Naive thymus-derived CD8-positive, alpha-beta T cell (primary cell): Measurements from ENCODE around the gene SCAPER. TPM values are rescaled to one million over a fixed set of nuclear protein-coding genes. Genes with fewer than 3 reads are reported as not detected.
"Not testable (repeated sequence)": the region's sequence is repeated elsewhere in the genome, so short reads cannot be mapped to it uniquely, and the experiment has no call there.

Source experiments
- ATAC-seq, 2 donors: fragments of 150-1000 bp; cut with Tn5 transposase in 1 of 2; sonication (Bioruptor Pico), chemical (Tn5 transposase) in 1 of 2; 1 replicate in 1 of 2; 2 replicates in 1 of 2; pipeline ENCODE4 v1.10.0; 2021; ENCODE audit warnings: mild to moderate bottlenecking in 2 of 2, moderate library complexity in 2 of 2
- POLR2A ChIA-PET: fragments of 350-600 bp; sonication (Branson Sonifier 250); formaldehyde crosslinking; loops from one replicate; lab custom pipeline; 2021; ENCODE audit warnings: antibody characterized with exemption; lab: Charles Lee
- DNase-seq, 10 donors: peaks; one replicate each; pipeline versions ENCODE4 v3.0.0 to v3.0.0-alpha.2; 2020 to 2022
- H3K27ac Mint-ChIP-seq, 10 donors: one replicate each; pipeline ENCODE4 v1.8.0; 2020 to 2022; ENCODE audit warnings: mild to moderate bottlenecking in 10 of 10, mixed read lengths in 10 of 10, moderate library complexity in 4 of 10, inconsistent platforms in 1 of 10
- H3K27me3 Mint-ChIP-seq, 5 donors: one replicate each; pipeline ENCODE4 v1.8.0; 2021 to 2022; ENCODE audit warnings: mixed read lengths in 5 of 5
- H3K36me3 Mint-ChIP-seq, 3 donors: one replicate each; pipeline ENCODE4 v1.8.0; 2020 to 2022; ENCODE audit warnings: mixed read lengths in 3 of 3, mild to moderate bottlenecking in 2 of 3, inconsistent platforms in 1 of 3
- H3K4me1 Mint-ChIP-seq, 4 donors: one replicate each; pipeline ENCODE4 v1.8.0; 2021 to 2022; ENCODE audit warnings: mixed read lengths in 4 of 4
- H3K4me3 Mint-ChIP-seq, 10 donors: one replicate each; pipeline ENCODE4 v1.8.0; 2020 to 2022; ENCODE audit warnings: mild to moderate bottlenecking in 10 of 10, mixed read lengths in 10 of 10, moderate library complexity in 6 of 10, inconsistent platforms in 1 of 10
- H3K9me3 Mint-ChIP-seq, 9 donors: one replicate each; pipeline ENCODE4 v1.8.0; 2020 to 2022; ENCODE audit warnings: mixed read lengths in 9 of 9, mild to moderate bottlenecking in 3 of 9, inconsistent platforms in 1 of 9, moderate library complexity in 1 of 9
- polyA plus RNA-seq, 3 donors: library from polyadenylated mRNA; unstranded; fragments of 300-500 nt; fragmentation: Illumina TruSeq; gene quantifications; one replicate each; pipeline ENCODE4 v1.2.3, GENCODE V29; 2021
- total RNA-seq, 8 experiments: library from RNA in 2 of 8; stranded (reverse) in 2 of 8; gene quantifications; one replicate each; pipeline ENCODE4 v1.2.3 and lab custom pipeline; 2021 to 2026

Gene SCAPER
- total and polyA plus RNA-seq, 5 experiments from 2014 or later = 12.3 to 58.5 (median 17.7) TPM

GRCh38 chr15:76840830-76841460 is 64.2 kb downstream of the SCAPER start:
- Mint-ChIP-seq H3K4me1 (peaks cover 9 to 34% (median 22%) of the 10 kb centered on the region in 4 donors), H3K27ac (no peak overlapping the region), H3K4me3 (no peak overlapping the region), H3K9me3 (peaks cover 0 to 6% (median 2%) of the 10 kb centered on the region in 9 donors), H3K27me3 (no peaks in the 10 kb centered on the region), H3K36me3 (peaks cover 6 to 44% (median 30%) of the 10 kb centered on the region in 3 donors)
- peak in 1 of 10 donors; percentile 10 for DNase-seq
- POLR2A ChIA-PET = no interaction called here
- no peak for ATAC-seq

- DNase-seq = no peak
- Mint-ChIP-seq H3K36me3 (peaks cover 18 to 58% (median 39%) of the 10 kb centered on the region in 3 donors), H3K9me3 (peaks cover 0 to 18% (median 10%) of the 10 kb centered on the region in 9 donors), H3K27me3 (no peaks in the 10 kb centered on the region), H3K27ac (peak overlapping the region in 2 of 10 donors; percentile 33 to 40), H3K4me3 (no peak overlapping the region), H3K4me1 (peaks cover 15 to 32% (median 21%) of the 10 kb centered on the region in 4 donors)
- ATAC-seq = no peak
- POLR2A ChIA-PET = no interaction called here
These were observed 66.0 kb downstream of the SCAPER start for GRCh38 chr15:76839173-76839572.

GRCh38 chr15:76837474-76837873 is 67.7 kb downstream of the SCAPER start:
- Mint-ChIP-seq H3K36me3 (peaks cover 35 to 74% (median 56%) of the 10 kb centered on the region in 3 donors), H3K27ac (no peak overlapping the region), H3K27me3 (no peaks in the 10 kb centered on the region), H3K4me3 (no peak overlapping the region), H3K4me1 (peaks cover 13 to 27% (median 20%) of the 10 kb centered on the region in 4 donors), H3K9me3 (peaks cover 6 to 33% (median 17%) of the 10 kb centered on the region in 9 donors)
- POLR2A ChIA-PET = no interaction called here
- DNase-seq (no peak), ATAC-seq (no peak)

- Mint-ChIP-seq H3K4me3 (no peak overlapping the region), H3K27me3 (no peaks in the 10 kb centered on the region), H3K36me3 (peaks cover 25 to 37% (median 33%) of the 10 kb centered on the region in 3 donors), H3K4me1 (peaks cover 0 to 24% (median 11%) of the 10 kb centered on the region in 4 donors), H3K9me3 (peaks cover 4 to 33% (median 12%) of the 10 kb centered on the region in 9 donors), H3K27ac (no peak overlapping the region)
- ATAC-seq = no peak
- DNase-seq = no peak
- POLR2A ChIA-PET = no interaction called here
These were observed 75.2 kb downstream of the SCAPER start for GRCh38 chr15:76829939-76830338.

GRCh38 chr15:76823890-76824289 is 81.2 kb downstream of the SCAPER start:
- Mint-ChIP-seq H3K9me3 (peaks cover 0 to 5% (median 0%) of the 10 kb centered on the region in 9 donors), H3K4me1 (peaks cover 8 to 17% (median 16%) of the 10 kb centered on the region in 4 donors), H3K4me3 (no peak overlapping the region), H3K27me3 (no peaks in the 10 kb centered on the region), H3K27ac (peak overlapping the region in 1 of 10 donors; percentile 31), H3K36me3 (peaks cover 0 to 15% (median 11%) of the 10 kb centered on the region in 3 donors)
- DNase-seq = no peak
- POLR2A ChIA-PET = no interaction called here
- no peak for ATAC-seq

GRCh38 chr15:76823303-76823702 is 81.8 kb downstream of the SCAPER start:
- Mint-ChIP-seq H3K9me3 (peaks cover 0 to 5% (median 2%) of the 10 kb centered on the region in 9 donors), H3K27me3 (no peaks in the 10 kb centered on the region), H3K36me3 (peaks cover 2 to 18% (median 17%) of the 10 kb centered on the region in 3 donors), H3K4me3 (peak overlapping the region in 1 of 10 donors; percentile 54), H3K27ac (no peak overlapping the region), H3K4me1 (peaks cover 12 to 23% (median 20%) of the 10 kb centered on the region in 4 donors)
- ATAC-seq (no peak), DNase-seq (no peak)
- POLR2A ChIA-PET = no interaction called here

- POLR2A ChIA-PET, H3K27me3 Mint-ChIP-seq, ATAC-seq: not testable (repeated sequence)
- Mint-ChIP-seq H3K4me1 (peaks cover 15 to 41% (median 26%) of the 10 kb centered on the region in 4 donors), H3K9me3 (peaks cover 0 to 14% (median 8%) of the 10 kb centered on the region in 9 donors), H3K36me3 (peaks cover 10 to 20% (median 20%) of the 10 kb centered on the region in 3 donors), H3K27ac (peak overlapping the region in 8 of 10 donors; percentile 10 to 86 (median 44)), H3K4me3 (peak overlapping the region in 4 of 10 donors; percentile 13 to 76 (median 62))
- peak in 2 of 10 donors; percentile 13 to 23 for DNase-seq
These were observed 86.2 kb downstream of the SCAPER start for GRCh38 chr15:76818926-76819325.

- Mint-ChIP-seq H3K4me3 (no peak overlapping the region), H3K4me1 (peaks cover 21 to 42% (median 33%) of the 10 kb centered on the region in 4 donors), H3K27ac (peak overlapping the region in 3 of 10 donors; percentile 41 to 71 (median 51)), H3K27me3 (peaks cover 0 to 1% (median 0%) of the 10 kb centered on the region in 5 donors), H3K9me3 (peaks cover 0 to 19% (median 11%) of the 10 kb centered on the region in 9 donors), H3K36me3 (peaks cover 15 to 23% (median 15%) of the 10 kb centered on the region in 3 donors)
- ATAC-seq (no peak), DNase-seq (no peak)
- POLR2A ChIA-PET = no interaction called here
These were observed 89.7 kb downstream of the SCAPER start for GRCh38 chr15:76815421-76815820.

GRCh38 chr15:76812381-76812780 is 92.8 kb downstream of the SCAPER start:
- H3K4me1 Mint-ChIP-seq = peaks cover 10 to 29% (median 17%) of the 10 kb centered on the region in 4 donors
- POLR2A ChIA-PET = no interaction called here
- no peak for ATAC-seq
- H3K4me3 Mint-ChIP-seq = no peak overlapping the region
- peaks cover 5 to 12% (median 10%) of the 10 kb centered on the region in 3 donors for H3K36me3 Mint-ChIP-seq
- H3K27ac Mint-ChIP-seq = no peak overlapping the region
- DNase-seq = no peak
- H3K9me3 Mint-ChIP-seq = peaks cover 0 to 17% (median 7%) of the 10 kb centered on the region in 9 donors
- H3K27me3 Mint-ChIP-seq = peaks cover 0 to 1% (median 0%) of the 10 kb centered on the region in 5 donors

- POLR2A ChIA-PET = no interaction called here
- peaks cover 5 to 12% (median 9%) of the 10 kb centered on the region in 3 donors for H3K36me3 Mint-ChIP-seq
- peaks cover 0 to 12% (median 4%) of the 10 kb centered on the region in 9 donors for H3K9me3 Mint-ChIP-seq
- peaks cover 0 to 1% (median 0%) of the 10 kb centered on the region in 5 donors for H3K27me3 Mint-ChIP-seq
- DNase-seq (no peak), ATAC-seq (no peak)
- H3K4me1 Mint-ChIP-seq = peaks cover 4 to 24% (median 10%) of the 10 kb centered on the region in 4 donors
- no peak overlapping the region for H3K27ac Mint-ChIP-seq
- no peak overlapping the region for H3K4me3 Mint-ChIP-seq
These were observed 95.6 kb downstream of the SCAPER start for GRCh38 chr15:76809412-76810103.

GRCh38 chr15:76803049-76803571 is 102.0 kb downstream of the SCAPER start:
- H3K4me3 Mint-ChIP-seq = no peak overlapping the region
- ATAC-seq (no peak), DNase-seq (no peak)
- H3K27me3 Mint-ChIP-seq = no peaks in the 10 kb centered on the region
- peaks cover 13 to 66% (median 30%) of the 10 kb centered on the region in 3 donors for H3K36me3 Mint-ChIP-seq
- H3K4me1 Mint-ChIP-seq = peaks cover 0 to 4% (median 0%) of the 10 kb centered on the region in 4 donors
- no peaks in the 10 kb centered on the region for H3K9me3 Mint-ChIP-seq
- peak overlapping the region in 2 of 10 donors; percentile 7 to 54 for H3K27ac Mint-ChIP-seq
- POLR2A ChIA-PET = no interaction called here

- Mint-ChIP-seq H3K27ac (peak overlapping the region in 1 of 10 donors; percentile 33), H3K4me3 (no peak overlapping the region), H3K27me3 (no peaks in the 10 kb centered on the region), H3K4me1 (peaks cover 0 to 4% (median 0%) of the 10 kb centered on the region in 4 donors), H3K36me3 (peaks cover 13 to 73% (median 34%) of the 10 kb centered on the region in 3 donors), H3K9me3 (no peaks in the 10 kb centered on the region)
- ATAC-seq (no peak), DNase-seq (no peak)
- POLR2A ChIA-PET = no interaction called here
These were observed 102.7 kb downstream of the SCAPER start for GRCh38 chr15:76802411-76802810.
